Kidney capillary endothelial cell (primary cell): ENCODE data around the gene ADIPOR2.
A peak's percentile ranks its signal among the peaks of the same experiment; 100 is the strongest.

ENCODE experiments used
- DNase-seq: peaks from one replicate; pipeline ENCODE4 v3.0.0-alpha.2; 2018; ENCODE audit warnings: low spot score

Gene ADIPOR2

GRCh38 chr12:1830401-1830845, 139.6 kb downstream of the ADIPOR2 start:
- no peak for DNase-seq

DNA sequence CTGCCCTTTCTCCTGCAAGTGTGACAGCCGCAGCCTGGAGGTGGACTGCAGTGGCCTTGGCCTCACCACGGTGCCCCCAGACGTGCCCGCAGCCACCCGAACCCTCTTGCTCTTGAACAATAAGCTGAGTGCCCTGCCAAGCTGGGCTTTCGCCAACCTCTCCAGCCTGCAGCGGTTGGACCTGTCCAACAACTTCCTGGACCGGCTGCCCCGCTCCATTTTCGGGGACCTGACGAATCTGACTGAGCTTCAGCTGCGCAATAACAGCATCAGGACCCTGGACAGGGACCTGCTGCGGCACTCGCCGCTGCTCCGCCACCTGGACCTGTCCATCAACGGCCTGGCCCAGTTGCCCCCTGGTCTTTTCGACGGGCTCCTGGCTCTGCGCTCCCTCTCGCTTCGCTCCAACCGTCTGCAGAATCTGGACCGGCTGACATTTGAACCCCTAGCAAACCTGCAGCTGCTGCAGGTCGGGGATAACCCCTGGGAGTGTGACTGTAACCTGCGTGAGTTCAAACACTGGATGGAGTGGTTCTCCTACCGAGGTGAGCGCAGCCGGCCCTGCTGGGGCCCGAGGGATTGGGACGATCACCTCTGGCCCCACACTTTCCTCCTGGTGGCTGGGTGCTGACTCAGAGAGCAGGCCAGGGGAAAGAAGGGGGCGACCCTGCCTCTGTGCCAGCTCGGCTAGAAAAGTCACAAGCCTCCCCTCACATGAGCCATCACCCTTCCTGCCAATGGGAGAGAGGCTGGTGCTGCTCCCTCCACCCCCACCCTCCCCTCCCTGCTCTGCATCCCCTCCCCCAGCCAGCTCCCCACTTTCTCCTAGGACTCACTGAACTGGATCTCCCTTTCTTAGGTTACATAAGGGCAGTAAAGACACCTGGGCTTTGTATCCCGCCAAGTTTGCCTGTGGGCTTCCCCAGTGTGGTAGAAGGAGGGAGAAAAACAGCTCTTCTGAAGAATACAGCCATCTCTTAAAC, 140.4 kb downstream of the ADIPOR2 start:
- peak; percentile 28 for DNase-seq

DNA sequence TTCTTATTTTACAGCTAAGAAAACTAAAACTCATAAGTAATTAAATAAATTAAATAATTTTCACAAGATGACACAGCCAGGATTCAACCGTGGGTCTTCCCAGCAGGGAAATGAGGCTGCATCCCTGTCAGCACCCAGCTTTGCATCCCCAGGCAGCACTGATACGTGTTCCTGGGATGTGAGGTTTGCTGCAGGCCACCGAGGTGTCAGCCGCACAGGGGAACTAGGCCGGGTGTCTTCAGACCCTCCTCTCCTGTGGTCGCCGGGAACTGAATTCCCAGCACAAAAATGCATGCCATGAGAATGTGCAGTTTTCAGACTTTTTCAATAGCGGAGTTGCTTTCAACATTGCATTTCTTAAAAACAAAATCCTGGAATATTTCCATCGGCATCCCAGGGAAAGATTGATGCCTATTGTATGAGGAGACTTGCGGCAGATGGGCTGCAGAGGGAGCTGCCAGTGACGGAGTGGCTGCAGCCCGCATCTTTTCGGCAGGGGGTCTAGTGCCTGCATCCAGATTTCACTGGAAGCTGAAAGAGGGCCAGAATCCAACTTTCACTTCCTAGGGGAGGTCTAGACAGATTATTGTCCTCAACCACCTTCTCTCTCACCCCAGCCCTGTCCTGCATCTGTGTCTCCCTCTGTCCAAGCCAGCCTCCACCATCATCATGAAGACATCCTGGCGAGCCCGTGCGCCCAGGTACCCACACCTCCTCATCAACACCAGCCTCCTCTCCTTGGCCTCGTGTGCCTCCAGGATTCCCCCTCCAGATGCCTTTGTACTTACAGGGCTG, 142.1 kb downstream of the ADIPOR2 start:
- DNase-seq = no peak

DNA sequence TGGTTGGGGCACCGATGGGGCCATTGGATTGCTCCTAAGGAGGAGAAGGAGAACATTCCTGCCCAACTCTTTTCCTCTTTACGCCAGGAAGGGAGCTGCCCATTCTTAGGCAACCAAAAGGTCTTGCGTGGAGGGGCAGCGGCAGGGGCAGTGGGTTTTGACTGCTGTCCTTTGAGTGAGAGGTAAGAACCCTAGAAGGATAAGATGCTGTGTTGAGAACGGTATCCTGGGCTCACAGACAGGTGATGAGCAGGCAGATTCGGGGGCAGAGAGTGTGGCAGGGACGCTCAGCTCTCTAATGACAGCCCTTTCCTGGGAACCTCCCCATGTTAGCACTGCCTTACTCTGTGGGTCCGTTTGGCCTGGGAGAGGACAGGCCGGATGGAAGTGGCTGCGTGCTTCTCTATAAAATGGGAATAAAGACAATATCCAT, 142.7 kb downstream of the ADIPOR2 start:
- no peak for DNase-seq

DNA sequence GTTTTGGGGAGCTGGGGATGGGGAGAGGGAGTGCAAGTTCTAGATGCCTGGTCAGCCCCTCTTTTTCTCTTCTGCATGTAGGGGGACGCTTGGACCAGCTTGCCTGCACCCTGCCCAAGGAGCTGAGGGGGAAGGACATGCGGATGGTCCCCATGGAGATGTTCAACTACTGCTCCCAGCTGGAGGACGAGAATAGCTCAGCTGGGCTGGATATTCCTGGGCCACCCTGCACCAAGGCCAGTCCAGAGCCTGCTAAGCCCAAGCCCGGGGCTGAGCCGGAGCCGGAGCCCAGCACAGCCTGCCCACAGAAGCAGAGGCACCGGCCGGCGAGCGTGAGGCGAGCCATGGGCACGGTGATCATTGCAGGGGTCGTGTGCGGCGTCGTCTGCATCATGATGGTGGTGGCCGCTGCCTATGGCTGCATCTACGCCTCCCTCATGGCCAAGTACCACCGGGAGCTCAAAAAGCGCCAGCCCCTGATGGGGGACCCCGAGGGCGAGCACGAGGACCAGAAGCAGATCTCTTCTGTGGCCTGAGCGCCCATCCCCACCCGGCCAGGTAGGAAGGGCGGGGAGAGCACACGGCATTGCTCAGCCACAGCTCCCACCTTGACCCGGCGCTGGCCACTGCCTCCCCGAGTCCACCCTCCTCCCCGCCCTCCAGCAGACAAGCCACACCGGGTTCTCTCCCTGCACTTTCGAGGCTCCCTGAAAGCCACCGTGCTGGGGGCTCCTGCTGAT, 143.5 kb downstream of the ADIPOR2 start:
- no peak for DNase-seq

- no peak for DNase-seq
Measured at GRCh38 chr12:1835211-1836131, 144.6 kb downstream of the ADIPOR2 start.

GRCh38 chr12:1836241-1836803, 145.5 kb downstream of the ADIPOR2 start:
- DNase-seq = no peak

- DNase-seq = no peak
Measured at GRCh38 chr12:1836854-1837421, 146.1 kb downstream of the ADIPOR2 start.

GRCh38 chr12:1837541-1838204, 146.8 kb downstream of the ADIPOR2 start:
- DNase-seq = no peak
